DMS53 treated with DMSO at 0.1 percent for 48 hours (cell line): ENCODE measurements around the gene GPD1.

Experiments used
- DNase-seq: peaks from one replicate; lab custom pipeline; 2025; ENCODE audit not compliant: unreplicated experiment; lab: John Stamatoyannopoulos, UW

GPD1 gene

GRCh38 chr12:50103767-50104321 is at the start of gene GPD1:
Gene GPD1 (plus strand): TSS chr12:50104008. CDS start chr12:50104051, 43 bp downstream.
- peak; percentile 52 for DNase-seq

DNA sequence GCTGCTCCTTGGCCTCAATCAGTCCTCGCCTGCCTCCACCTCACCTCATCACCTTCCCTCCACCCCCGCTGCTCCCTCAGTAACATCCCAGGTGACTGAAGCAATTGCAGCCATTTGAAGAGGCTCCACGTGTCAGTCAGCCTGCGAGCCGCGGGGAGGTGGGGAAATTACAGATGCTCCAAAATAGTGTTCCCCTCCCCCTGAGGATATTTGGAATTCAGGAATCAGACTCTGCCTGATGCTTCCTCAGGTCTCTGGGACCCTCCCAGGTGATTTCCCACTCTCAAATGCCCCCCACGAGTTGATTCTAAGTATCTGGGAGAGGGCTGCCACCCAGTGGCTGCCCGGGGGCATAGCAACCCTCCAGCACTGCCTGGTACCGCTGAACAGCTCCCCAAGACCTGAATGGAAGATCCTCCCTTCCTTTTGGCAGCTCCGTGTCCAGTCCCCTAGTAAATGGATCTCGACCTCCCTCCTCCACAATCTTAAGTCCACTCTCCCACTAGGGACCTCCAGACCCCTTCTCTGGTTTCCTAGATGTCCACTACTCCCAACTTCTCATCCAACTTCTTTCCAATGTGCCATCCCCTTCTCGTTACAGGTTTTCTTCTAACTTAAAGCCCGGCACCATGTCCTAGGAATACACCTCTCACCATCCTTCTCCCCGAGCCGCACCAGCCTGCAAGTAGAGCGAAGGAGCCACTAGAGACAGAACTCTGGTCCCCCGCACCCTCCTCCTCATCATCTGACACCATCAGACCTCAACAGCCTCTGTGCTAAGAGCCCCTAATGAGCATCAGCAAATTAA is 47.8 kb upstream of the GPD1 start:
- peak; percentile 44 for DNase-seq

DNA sequence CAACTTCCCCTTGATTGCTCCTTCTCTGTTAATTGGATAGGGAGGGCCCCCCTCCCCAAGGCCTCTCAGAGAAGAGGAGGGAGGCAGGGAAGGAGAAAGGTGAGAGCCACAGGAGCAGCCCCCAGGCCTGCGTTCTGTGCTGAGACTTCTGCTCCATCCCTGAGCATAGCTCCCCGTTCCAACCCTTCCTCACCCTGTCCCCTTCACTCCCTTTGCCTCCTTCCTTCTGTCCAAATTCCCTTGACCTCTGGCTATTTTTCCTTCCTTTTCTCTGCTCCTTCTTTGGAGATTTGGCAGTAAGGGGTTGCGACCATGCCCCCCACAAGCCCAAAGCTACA is 47.2 kb upstream of the GPD1 start:
- DNase-seq: no peak

DNA sequence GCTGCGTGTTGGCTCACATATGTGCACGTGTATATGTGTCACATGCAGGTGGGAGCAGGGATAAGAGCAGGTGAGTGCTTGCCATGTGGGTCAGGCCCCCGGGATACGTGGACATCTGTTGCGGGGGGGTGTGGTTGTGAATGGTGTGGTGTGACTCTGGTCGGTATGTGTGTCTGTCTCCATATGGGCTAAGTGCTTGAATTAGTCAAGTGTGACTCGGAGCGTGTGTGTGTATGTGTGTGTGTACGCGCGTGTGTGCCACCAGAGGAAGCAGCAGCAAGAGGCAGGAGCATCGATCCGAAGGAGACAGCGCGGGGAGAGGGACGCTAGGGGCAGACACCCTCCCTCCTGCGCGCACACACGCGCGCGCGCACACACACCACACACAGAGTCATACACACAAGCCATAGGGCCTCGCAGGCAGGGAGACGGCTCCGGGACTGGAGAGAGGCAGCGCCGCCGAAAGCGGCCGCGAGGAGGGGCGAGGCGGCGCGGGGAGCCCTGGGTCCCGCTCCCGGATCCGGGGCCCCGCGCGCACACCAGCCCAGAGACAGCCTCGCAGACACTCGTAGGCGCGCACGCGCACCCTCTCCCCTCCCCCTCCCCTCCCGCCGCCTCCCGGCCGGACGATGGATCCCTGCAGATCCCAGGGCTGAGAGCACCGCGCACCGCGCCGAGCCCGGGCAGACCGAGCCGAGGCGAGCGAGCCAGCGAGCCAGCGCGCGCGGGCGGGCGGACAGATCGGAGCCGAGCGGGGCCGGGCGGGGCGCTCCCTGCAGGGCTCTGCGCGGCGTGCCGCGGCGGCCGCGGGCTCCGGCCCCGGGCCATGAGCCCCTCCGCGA is 46.6 kb upstream of the GPD1 start, which contains the start of gene ASIC1:
Gene ASIC1, plus strand, starts transcription at position 597 of the 842 bp plus-strand sequence. CDS start 1,171 bp downstream, outside the sequence.
- no peak for DNase-seq

DNA sequence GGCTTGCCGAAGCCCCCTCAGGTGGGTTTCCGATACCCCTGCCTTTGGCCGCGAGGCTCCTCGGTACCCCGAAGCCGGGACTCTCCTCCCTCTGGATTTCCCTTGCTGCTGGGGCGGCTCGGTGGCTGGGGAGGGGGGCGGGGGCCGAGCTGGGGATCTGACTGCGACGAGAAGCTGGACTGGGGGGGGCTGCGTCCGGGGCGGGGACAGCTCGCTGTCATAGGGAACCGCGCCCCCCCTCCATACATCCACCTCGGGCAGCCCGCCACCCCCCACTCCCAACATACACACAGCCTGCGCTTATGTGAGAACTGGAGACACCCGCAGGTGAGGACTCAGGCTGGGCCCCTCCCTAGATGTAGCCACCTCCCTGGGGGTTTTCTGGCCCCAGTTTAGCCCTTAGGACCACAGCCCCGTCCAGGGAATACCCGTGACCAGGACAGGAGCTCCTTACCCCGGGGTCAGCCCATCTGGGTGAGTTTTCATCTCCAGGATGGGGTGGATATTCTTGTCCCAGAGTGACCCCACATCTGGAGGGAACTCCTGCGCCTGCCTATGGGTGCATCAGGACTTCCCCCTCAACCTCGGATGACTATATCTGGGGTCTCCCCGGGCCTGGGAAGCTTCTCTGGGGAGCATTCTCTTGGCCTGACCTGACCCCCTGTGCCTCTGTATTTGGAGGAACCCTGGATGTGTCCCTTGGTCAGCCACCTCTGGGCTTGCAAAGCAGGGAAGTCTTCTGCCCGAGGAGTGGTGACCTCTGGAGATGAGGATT is 45.7 kb upstream of the GPD1 start:
- DNase-seq: no peak

DNA sequence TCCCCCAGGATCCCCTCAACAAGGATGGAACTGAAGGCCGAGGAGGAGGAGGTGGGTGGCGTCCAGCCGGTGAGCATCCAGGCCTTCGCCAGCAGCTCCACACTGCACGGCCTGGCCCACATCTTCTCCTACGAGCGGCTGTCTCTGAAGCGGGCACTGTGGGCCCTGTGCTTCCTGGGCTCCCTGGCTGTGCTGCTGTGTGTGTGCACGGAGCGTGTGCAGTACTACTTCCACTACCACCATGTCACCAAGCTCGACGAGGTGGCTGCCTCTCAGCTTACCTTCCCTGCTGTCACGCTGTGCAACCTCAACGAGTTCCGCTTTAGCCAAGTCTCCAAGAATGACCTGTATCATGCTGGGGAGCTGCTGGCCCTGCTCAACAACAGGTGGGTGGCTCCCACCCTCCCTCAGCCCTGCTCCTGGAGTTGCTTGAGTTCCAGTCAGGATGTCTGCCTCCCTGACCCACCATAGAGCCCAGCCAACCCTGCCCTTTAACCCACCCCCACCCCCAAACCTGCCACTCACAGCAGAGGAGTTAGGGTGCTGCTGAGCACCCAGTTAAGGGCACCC is 45.0 kb upstream of the GPD1 start:
- DNase-seq: peak; percentile 21

GRCh38 chr12:50059440-50060119 is 44.2 kb upstream of the GPD1 start:
- DNase-seq: no peak

- DNase-seq: no peak
Measured at GRCh38 chr12:50060120-50060468, 43.7 kb upstream of the GPD1 start.

GRCh38 chr12:50061171-50061570 is 42.6 kb upstream of the GPD1 start:
- no peak for DNase-seq

- no peak for DNase-seq
Measured at GRCh38 chr12:50061946-50062686, 41.7 kb upstream of the GPD1 start.

- DNase-seq: no peak
Measured at GRCh38 chr12:50062728-50063460, 40.9 kb upstream of the GPD1 start.

GRCh38 chr12:50065726-50066310 is 38.0 kb upstream of the GPD1 start:
- DNase-seq: no peak

GRCh38 chr12:50066402-50066801 is 37.4 kb upstream of the GPD1 start:
- DNase-seq: no peak

DNA sequence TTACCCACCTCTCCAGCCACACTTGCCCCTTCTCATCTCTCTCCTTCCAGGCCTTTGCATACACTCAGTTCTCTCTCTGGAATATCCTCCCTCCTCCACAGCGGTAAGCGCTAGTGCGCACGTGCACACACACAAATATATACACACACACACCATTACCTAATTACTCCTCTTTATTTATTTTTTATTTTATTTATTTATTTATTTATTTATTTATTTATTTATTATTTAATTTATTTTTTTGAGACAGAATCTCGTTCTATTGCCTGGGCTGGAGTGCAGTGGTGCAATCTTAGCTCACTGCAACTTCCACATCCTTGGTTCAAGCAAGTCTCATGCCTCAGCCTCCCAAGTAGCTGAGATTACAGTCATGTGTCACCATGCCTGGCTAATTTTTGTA is 34.7 kb upstream of the GPD1 start:
- no peak for DNase-seq

- no peak for DNase-seq
Measured at GRCh38 chr12:50069539-50069938, 34.3 kb upstream of the GPD1 start.

- DNase-seq: peak; percentile 62
Measured at GRCh38 chr12:50070314-50071060, 33.3 kb upstream of the GPD1 start.

DNA sequence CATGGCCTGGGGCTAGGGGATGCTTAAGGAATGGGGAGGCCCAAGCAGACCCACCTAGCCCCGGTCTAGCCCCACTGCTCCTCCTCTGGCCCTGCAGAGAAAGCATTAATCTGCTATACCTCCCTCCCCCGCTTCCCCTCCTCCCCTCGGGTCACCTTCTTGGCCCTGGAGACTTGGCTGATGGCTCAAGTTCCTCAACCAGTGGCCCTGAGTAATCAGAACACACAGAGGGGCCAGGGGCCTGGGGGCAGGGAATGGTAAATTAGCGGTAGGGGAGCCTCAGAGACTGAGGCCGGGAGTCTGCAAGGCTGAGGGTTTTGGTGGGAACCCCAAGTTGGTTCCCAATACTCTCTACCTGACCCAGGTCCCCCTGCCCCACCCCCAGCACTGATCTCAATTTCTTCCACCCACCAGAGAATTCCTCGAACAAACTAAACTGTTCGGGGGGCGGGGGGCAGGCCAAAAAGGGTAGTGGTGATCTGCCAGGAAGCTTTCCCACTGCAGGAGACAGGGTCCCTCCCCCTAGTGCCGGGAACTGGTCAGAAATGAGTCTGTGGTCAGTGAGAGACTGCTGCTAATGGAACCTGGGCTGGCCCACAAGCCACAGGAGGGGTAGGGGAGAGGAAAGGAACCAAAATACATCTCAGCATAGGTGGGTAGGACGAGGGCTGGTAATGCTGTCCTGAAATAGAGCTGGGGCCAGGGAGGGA is 31.5 kb upstream of the GPD1 start:
- no peak for DNase-seq
